ENCODE results near the gene MARCKSL1. TPM values are rescaled to one million over a fixed set of nuclear protein-coding genes. Genes with fewer than 3 reads are reported as not detected.
A peak's percentile ranks its signal among the peaks of the same experiment; 100 is the strongest.
"Not testable (repeated sequence)": the region's sequence is repeated elsewhere in the genome, so short reads cannot be mapped to it uniquely, and the experiment has no call there.

MARCKSL1 gene
- total RNA-seq, 1 donor from 2014 or later, result 21.8 TPM

DNA sequence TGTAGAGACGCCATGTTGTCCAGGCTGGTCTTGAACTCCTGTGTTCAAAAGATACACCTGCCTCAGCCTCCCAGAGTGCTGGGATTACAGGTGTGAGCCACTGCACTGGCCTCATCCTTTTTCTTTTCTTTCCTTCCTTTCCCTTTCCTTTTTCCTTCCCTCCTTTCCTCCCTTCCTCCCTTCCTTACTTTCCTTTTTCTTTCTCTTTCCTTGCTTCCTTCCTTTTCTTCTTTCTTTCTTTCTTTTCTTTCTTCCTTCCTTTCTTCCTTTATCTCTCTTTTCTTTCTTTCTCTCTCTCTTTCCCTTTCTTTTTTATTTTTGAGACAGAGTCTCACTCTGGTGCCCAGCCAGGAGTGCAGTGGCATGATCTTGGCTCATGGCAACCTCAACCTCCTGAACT, 20.4 kb upstream of the MARCKSL1 start:
- H3K36me3 ChIP-seq, result peaks cover 0 to 4% of the 10 kb centered on the region in 2 donors
- H3K27me3 ChIP-seq, result no peaks in the 10 kb centered on the region
- intact Hi-C loops (cut with DNase I), result no loop called here
- H3K27ac ChIP-seq, result no peak overlapping the region
- TF ChIP-seq, protein P1, sequence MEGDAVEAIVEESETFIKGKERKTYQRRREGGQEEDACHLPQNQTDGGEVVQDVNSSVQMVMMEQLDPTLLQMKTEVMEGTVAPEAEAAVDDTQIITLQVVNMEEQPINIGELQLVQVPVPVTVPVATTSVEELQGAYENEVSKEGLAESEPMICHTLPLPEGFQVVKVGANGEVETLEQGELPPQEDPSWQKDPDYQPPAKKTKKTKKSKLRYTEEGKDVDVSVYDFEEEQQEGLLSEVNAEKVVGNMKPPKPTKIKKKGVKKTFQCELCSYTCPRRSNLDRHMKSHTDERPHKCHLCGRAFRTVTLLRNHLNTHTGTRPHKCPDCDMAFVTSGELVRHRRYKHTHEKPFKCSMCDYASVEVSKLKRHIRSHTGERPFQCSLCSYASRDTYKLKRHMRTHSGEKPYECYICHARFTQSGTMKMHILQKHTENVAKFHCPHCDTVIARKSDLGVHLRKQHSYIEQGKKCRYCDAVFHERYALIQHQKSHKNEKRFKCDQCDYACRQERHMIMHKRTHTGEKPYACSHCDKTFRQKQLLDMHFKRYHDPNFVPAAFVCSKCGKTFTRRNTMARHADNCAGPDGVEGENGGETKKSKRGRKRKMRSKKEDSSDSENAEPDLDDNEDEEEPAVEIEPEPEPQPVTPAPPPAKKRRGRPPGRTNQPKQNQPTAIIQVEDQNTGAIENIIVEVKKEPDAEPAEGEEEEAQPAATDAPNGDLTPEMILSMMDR (IDR thresholded peaks at IDR 0.05), result no peak
- no peak for DNase-seq (ENCODE audit: low spot score in 2 of 2)
- peaks cover 12 to 25% of the 10 kb centered on the region in 2 donors for H3K4me1 ChIP-seq
- H3K9me3 ChIP-seq, result no peaks in the 10 kb centered on the region
- no peak overlapping the region for H3K4me3 ChIP-seq

DNA sequence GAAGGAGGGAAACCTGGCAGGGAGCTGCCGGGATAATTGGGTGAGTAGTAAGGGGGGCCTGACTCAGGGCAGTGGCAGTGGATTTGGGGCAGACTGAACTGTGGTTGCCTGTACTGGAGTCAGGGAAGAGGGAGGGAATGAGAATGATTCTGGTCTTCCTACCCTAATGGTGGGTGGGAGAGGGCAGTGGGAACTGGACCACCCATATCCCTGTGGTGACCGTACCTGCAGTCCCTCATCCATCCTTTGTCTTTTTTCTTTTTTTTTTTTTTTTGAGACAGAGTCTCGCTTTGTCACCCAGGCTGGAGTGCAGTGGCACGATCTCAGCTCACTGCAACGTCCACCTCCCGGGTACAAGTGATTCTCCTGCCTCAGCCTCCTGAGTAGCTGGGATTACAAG, 19.7 kb upstream of the MARCKSL1 start:
- H3K9me3 ChIP-seq; intact Hi-C loops (cut with DNase I); DNase-seq (ENCODE audit: low spot score in 2 of 2); H3K36me3 ChIP-seq; H3K27me3 ChIP-seq; H3K27ac ChIP-seq; H3K4me3 ChIP-seq: not testable (repeated sequence)
- H3K4me1 ChIP-seq, result peaks cover 12 to 27% of the 10 kb centered on the region in 2 donors

DNA sequence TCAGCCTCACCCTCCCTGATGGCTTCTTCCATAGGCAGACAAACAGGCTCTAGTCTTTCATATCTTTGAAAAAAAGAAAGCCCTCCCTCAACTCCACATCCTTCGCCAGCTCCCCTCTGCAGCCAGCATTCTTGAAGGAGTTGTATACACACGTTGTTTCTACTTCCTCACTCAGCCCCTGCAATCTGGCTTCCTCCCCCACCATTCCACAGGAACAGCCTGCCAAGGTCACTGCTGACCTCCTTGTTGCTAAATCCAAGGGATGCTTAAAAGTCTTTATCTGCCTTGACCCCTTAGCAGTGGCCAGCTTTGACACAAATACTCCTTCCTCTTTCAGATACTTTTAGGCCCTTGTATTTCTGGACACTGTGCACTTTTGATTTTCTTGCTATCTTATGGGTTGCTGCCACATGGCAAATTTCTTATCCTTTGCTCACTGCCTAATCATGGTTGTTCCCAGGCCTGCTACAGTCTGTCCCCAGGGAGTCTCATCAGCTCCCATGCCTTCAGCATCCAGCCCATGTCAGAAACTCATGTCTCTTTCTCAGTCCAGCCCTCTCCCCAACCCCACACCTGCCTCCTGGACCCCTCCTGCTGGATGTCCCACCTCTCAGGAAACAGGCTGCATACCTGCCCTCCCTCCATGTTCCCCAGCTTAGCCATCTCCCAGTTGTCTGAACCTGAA, 18.0 kb upstream of the MARCKSL1 start:
- TF ChIP-seq, protein P1 (IDR thresholded peaks at IDR 0.05), result no peak
- Histone ChIP-seq H3K27ac (peak overlapping the region; percentile 18), H3K36me3 (peaks cover 0 to under 1% of the 10 kb centered on the region in 2 donors), H3K9me3 (no peaks in the 10 kb centered on the region), H3K27me3 (no peaks in the 10 kb centered on the region), H3K4me1 (peaks cover 12 to 29% of the 10 kb centered on the region in 2 donors), H3K4me3 (no peak overlapping the region)
- intact Hi-C loops (cut with DNase I), result no loop called here
- no peak for DNase-seq (ENCODE audit: low spot score in 2 of 2)

DNA sequence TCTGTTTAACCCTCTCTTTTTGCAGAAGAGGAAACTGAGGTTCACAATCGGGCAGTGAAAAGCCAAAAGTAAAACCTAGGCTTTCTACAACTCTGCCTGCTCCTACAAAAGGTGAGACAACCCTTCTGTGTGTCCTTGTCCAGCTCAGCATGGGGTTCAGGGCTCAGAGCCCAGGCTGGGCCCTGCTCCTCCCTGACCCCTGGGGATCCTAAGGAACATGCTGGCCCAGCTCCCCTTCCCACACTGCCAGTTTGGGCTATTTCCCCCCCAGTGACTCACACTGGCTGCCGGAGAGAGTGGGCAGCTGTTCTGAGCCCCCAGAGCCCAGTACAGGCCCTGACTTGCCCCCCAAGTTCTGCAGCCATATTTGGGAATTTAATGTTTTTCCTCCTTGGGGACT, 17.4 kb upstream of the MARCKSL1 start:
- Histone ChIP-seq H3K36me3 (no peaks in the 10 kb centered on the region), H3K4me3 (no peak overlapping the region), H3K9me3 (no peaks in the 10 kb centered on the region), H3K27me3 (no peaks in the 10 kb centered on the region), H3K27ac (peak overlapping the region; percentile 6 to 18), H3K4me1 (peaks cover 12 to 29% of the 10 kb centered on the region in 2 donors)
- TF ChIP-seq, protein P1 (IDR thresholded peaks at IDR 0.05), result no peak
- no peak for DNase-seq (ENCODE audit: low spot score in 2 of 2)
- intact Hi-C loops (cut with DNase I), result no loop called here

DNA sequence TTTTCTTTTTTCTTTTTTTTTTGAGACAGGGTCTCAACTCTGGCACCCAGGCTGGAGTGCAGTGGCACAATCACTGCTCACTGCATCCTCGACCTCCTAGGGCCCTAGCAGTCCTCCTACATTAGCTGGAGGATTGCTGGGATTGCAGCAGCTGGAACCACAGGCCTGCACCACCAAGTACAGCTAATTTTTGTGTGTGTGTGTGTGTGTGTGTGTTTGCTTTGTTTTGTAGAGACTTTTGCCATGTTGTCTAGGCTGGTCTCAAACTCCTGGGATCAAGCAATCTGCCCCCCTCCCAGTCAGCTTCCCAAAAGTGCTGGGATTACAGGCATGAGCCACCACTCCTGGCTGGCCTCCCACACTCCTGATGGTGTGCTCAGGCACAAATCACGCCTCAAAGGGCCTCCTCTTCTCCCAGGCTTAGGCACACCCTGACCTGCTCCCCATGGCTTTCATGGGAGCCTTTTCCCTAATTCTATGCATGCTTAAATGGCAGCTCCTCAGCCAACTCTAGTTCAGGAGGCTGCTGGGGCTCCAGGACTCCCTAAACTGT, 16.9 kb upstream of the MARCKSL1 start:
- H3K4me1 ChIP-seq, result peaks cover 12 to 29% of the 10 kb centered on the region in 2 donors
- H3K9me3 ChIP-seq, result no peaks in the 10 kb centered on the region
- H3K4me3 ChIP-seq, result peak overlapping the region; percentile 76 to 82
- intact Hi-C loops (cut with DNase I), result no loop called here
- H3K27ac ChIP-seq, result peak overlapping the region; percentile 81 to 84
- TF ChIP-seq, protein P1 (IDR thresholded peaks at IDR 0.05), result no peak
- H3K27me3 ChIP-seq, result no peaks in the 10 kb centered on the region
- H3K36me3 ChIP-seq, result no peaks in the 10 kb centered on the region
- no peak for DNase-seq (ENCODE audit: low spot score in 2 of 2)

DNA sequence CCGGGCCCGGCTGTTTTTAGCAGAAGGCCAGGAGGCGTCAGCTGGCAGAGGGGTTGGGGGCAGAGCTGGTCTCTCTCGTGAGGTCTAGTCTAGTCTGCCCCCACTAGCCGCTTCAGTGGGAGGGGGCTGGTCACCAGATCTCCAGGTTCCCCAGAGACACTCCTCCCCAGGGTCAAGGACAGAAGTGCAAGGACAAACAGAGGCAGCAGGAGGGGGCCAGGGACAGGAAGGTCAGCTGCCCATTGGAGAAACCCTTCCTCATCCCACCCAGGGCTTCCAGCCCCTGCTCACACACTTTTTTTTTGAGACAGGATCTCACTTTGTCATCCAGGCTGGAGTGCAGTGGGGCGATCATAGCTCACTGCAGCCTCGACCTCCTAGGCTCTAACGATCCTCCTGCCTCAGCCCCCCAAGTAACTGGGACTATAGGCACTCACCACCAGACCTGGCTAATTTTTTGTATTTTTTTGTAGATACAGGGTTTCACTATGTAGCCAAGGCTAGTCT, 16.3 kb upstream of the MARCKSL1 start:
- Histone ChIP-seq H3K36me3 (no peaks in the 10 kb centered on the region), H3K27ac (peak overlapping the region; percentile 81 to 84), H3K4me1 (peaks cover 12 to 29% of the 10 kb centered on the region in 2 donors), H3K27me3 (no peaks in the 10 kb centered on the region), H3K9me3 (no peaks in the 10 kb centered on the region), H3K4me3 (peak overlapping the region; percentile 76 to 82)
- TF ChIP-seq, protein P1 (IDR thresholded peaks at IDR 0.05), result no peak
- no peak for DNase-seq (ENCODE audit: low spot score in 2 of 2)
- intact Hi-C loops (cut with DNase I), result no loop called here
